ENCODE results near the gene TSHZ1.

DNA sequence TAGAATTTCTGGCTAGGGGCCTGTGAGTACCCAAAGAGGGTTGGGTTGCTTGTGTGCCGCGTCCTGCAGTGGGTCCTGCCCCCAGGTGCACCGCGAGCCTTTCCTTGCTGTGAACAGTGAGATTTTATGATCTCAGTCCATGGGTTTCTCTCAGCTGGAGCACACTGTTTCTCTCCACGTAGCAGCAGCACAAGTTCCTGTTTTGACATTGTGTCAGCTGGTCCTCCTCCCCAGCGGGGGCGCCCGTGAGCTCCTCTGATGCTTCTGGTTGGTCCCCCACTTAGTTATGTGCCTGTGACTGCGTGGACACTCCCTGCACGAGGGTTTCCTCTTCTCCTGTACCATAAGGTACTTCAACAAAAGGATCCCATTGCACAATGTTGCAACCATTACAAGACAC, 29.8 kb downstream of the TSHZ1 start:
- TF ChIP-seq, protein P1, sequence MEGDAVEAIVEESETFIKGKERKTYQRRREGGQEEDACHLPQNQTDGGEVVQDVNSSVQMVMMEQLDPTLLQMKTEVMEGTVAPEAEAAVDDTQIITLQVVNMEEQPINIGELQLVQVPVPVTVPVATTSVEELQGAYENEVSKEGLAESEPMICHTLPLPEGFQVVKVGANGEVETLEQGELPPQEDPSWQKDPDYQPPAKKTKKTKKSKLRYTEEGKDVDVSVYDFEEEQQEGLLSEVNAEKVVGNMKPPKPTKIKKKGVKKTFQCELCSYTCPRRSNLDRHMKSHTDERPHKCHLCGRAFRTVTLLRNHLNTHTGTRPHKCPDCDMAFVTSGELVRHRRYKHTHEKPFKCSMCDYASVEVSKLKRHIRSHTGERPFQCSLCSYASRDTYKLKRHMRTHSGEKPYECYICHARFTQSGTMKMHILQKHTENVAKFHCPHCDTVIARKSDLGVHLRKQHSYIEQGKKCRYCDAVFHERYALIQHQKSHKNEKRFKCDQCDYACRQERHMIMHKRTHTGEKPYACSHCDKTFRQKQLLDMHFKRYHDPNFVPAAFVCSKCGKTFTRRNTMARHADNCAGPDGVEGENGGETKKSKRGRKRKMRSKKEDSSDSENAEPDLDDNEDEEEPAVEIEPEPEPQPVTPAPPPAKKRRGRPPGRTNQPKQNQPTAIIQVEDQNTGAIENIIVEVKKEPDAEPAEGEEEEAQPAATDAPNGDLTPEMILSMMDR (IDR thresholded peaks at IDR 0.05) = no peak
- TF ChIP-seq POLR2A (IDR thresholded peaks at IDR 0.05) = no peak
